ENCODE measurements around the gene CRACR2A.

Gene CRACR2A

GRCh38 chr12:3596703-3597415 is 156.1 kb downstream of the CRACR2A start:
- no peak overlapping the region for H3K4me3 ChIP-seq (ENCODE audit: low read length)
- DNase-seq (ENCODE audit: low read depth): no peak
- no peak for TF ChIP-seq CTCF (IDR thresholded peaks at IDR 0.05; ENCODE audit: insufficient read depth, low read depth, low read length, missing control alignments)

GRCh38 chr12:3595721-3596120 is 157.2 kb downstream of the CRACR2A start:
- H3K4me3 ChIP-seq (ENCODE audit: low read length): no peak overlapping the region
- no peak for TF ChIP-seq CTCF (IDR thresholded peaks at IDR 0.05; ENCODE audit: insufficient read depth, low read depth, low read length, missing control alignments)
- no peak for DNase-seq (ENCODE audit: low read depth)

GRCh38 chr12:3594966-3595365 is 157.9 kb downstream of the CRACR2A start:
- DNase-seq (ENCODE audit: low read depth): no peak
- no peak for TF ChIP-seq CTCF (IDR thresholded peaks at IDR 0.05; ENCODE audit: insufficient read depth, low read depth, low read length, missing control alignments)
- no peak overlapping the region for H3K4me3 ChIP-seq (ENCODE audit: low read length)

- no peak for TF ChIP-seq CTCF (IDR thresholded peaks at IDR 0.05; ENCODE audit: insufficient read depth, low read depth, low read length, missing control alignments)
- H3K4me3 ChIP-seq (ENCODE audit: low read length): no peak overlapping the region
- no peak for DNase-seq (ENCODE audit: low read depth)
Measured at GRCh38 chr12:3593906-3594483, 158.9 kb downstream of the CRACR2A start.

- no peak overlapping the region for H3K4me3 ChIP-seq (ENCODE audit: low read length)
- no peak for TF ChIP-seq CTCF (IDR thresholded peaks at IDR 0.05; ENCODE audit: insufficient read depth, low read depth, low read length, missing control alignments)
- no peak for DNase-seq (ENCODE audit: low read depth)
Measured at GRCh38 chr12:3592856-3593625, 159.9 kb downstream of the CRACR2A start.

GRCh38 chr12:3589745-3590144 is 163.2 kb downstream of the CRACR2A start:
- no peak for DNase-seq (ENCODE audit: low read depth)
- TF ChIP-seq CTCF (IDR thresholded peaks at IDR 0.05; ENCODE audit: insufficient read depth, low read depth, low read length, missing control alignments): no peak
- H3K4me3 ChIP-seq (ENCODE audit: low read length): no peak overlapping the region

Data from epithelial cell of esophagus (primary cell).